GM12878 (cell line): ENCODE measurements around the gene NFATC2.

Experiments used
- CBX5 ChIP-seq: sonication (generic); IDR thresholded peaks from 2 replicates; pipeline ENCODE4 v1.6.1; 2016; ENCODE audit warnings: low read depth, moderate library complexity, mild to moderate bottlenecking, inconsistent platforms
- CTCF ChIP-seq, 3 experiments: IDR thresholded peaks in 2 of 3; conservative IDR thresholded peaks in 1 of 3; 2 replicates each; pipeline ENCODE4 v1.5.1; 2011; ENCODE audit warnings: low read depth in 3 of 3, low read length in 3 of 3, mild to moderate bottlenecking in 3 of 3, control low read depth in 2 of 3, moderate library complexity in 2 of 3, inconsistent platforms in 1 of 3, mixed read lengths in 1 of 3; ENCODE audit not compliant: control insufficient read depth in 2 of 3, insufficient read depth in 1 of 3; ENCODE audit errors: extremely low read depth in 1 of 3
- E2F4 ChIP-seq: IDR thresholded peaks from 2 replicates; pipeline ENCODE4 v1.6.1; 2012; ENCODE audit warnings: low read depth, low read length, improper control_type of control experiment
- ESRRA ChIP-seq: IDR thresholded peaks from 2 replicates; pipeline ENCODE4 v1.6.1; 2012; ENCODE audit warnings: mild to moderate bottlenecking, low read length, improper control_type of control experiment
- EZH2 ChIP-seq: IDR thresholded peaks from 2 replicates; pipeline ENCODE4 v1.6.1; 2012; ENCODE audit warnings: low read depth, mild to moderate bottlenecking, control low read depth, inconsistent platforms, low read length, borderline replicate concordance; ENCODE audit not compliant: control insufficient read depth
- FOXK2 ChIP-seq: fragments of 450-650 bp; IDR thresholded peaks from 2 replicates; pipeline ENCODE4 v1.6.1; 2017; ENCODE audit warnings: mild to moderate bottlenecking, moderate library complexity
- HDAC6 ChIP-seq: fragments of 200-600 bp; sonication (generic); IDR thresholded peaks from one replicate; pipeline ENCODE4 v1.8.0; 2017; ENCODE audit warnings: antibody characterized with exemption; ENCODE audit not compliant: unreplicated experiment
- MAX ChIP-seq: IDR thresholded peaks from 2 replicates; pipeline ENCODE4 v1.6.1; 2012; ENCODE audit warnings: low read depth, low read length, improper control_type of control experiment
- POLR2A ChIP-seq: IDR thresholded peaks from 2 replicates; pipeline ENCODE4 v1.6.1; 2011; ENCODE audit warnings: low read depth, mild to moderate bottlenecking, low read length
- POLR2AphosphoS5 ChIP-seq: IDR thresholded peaks from 2 replicates; pipeline ENCODE4 v1.6.1; 2011; ENCODE audit warnings: mild to moderate bottlenecking, low read length, inconsistent platforms
- TBL1XR1 ChIP-seq: IDR thresholded peaks from 2 replicates; pipeline ENCODE4 v1.6.1; 2012; ENCODE audit warnings: low read depth, low read length, improper control_type of control experiment

GRCh38 chr20:51412951-51413481 lies 129.5 kb downstream of the NFATC2 start:
- TF ChIP-seq POLR2A = no peak
- no peak for TF ChIP-seq CTCF (IDR thresholded peaks at IDR 0.05 in 2 of 3, conservative IDR thresholded peaks at IDR 0.05 in 1 of 3; ENCODE audit: control insufficient read depth in 2 of 3, extremely low read depth in 1 of 3, insufficient read depth in 1 of 3, low read depth in 3 of 3, low read length in 3 of 3)
- TF ChIP-seq HDAC6 = no peak
- no peak for TF ChIP-seq POLR2AphosphoS5
- TF ChIP-seq CBX5 = no peak
- no peak for TF ChIP-seq FOXK2
- no peak for TF ChIP-seq MAX
- TF ChIP-seq TBL1XR1 = no peak
- TF ChIP-seq ESRRA = no peak
- TF ChIP-seq E2F4 = no peak
- TF ChIP-seq EZH2 = no peak
